Erythroblast (primary cell): Measurements from ENCODE around the gene ZNF385B.

Experiments used
- GATA1 ChIP-seq: IDR thresholded peaks from 2 replicates; pipeline ENCODE4 v1.6.1; 2011; ENCODE audit warnings: low read depth, mild to moderate bottlenecking, control low read depth, low read length, moderate library complexity
- POLR2A ChIP-seq: IDR thresholded peaks from 2 replicates; pipeline ENCODE4 v1.6.1; 2011; ENCODE audit warnings: mild to moderate bottlenecking, low read length

DNA sequence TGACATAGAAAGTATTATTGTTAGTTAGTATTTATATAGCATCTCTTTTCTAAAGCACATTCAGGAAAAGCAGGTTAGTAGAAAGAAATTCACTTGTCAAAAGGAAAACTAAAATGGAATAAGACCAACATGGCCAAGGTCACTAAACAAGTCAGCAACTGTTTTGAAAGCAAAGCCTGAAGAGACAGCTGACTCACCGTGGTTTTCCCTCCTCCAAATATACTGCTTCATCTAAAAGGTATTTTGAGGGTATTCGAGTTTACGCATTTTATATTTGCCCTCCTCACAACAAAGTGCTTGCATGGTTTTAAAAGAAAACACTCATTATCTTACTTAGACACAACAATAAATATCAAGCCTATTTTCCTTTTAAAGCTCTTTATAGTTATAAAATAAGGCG, 24.0 kb downstream of the ZNF385B start:
- TF ChIP-seq POLR2A (no peak), GATA1 (no peak)
